DMS 273 (cell line): ENCODE measurements around the gene CBFA2T3.
A peak's percentile ranks its signal among the peaks of the same experiment; 100 is the strongest.

Experiments used
- DNase-seq: peaks from one replicate; lab custom pipeline; 2025; ENCODE audit not compliant: unreplicated experiment; lab: John Stamatoyannopoulos, UW

The CBFA2T3 gene

DNA sequence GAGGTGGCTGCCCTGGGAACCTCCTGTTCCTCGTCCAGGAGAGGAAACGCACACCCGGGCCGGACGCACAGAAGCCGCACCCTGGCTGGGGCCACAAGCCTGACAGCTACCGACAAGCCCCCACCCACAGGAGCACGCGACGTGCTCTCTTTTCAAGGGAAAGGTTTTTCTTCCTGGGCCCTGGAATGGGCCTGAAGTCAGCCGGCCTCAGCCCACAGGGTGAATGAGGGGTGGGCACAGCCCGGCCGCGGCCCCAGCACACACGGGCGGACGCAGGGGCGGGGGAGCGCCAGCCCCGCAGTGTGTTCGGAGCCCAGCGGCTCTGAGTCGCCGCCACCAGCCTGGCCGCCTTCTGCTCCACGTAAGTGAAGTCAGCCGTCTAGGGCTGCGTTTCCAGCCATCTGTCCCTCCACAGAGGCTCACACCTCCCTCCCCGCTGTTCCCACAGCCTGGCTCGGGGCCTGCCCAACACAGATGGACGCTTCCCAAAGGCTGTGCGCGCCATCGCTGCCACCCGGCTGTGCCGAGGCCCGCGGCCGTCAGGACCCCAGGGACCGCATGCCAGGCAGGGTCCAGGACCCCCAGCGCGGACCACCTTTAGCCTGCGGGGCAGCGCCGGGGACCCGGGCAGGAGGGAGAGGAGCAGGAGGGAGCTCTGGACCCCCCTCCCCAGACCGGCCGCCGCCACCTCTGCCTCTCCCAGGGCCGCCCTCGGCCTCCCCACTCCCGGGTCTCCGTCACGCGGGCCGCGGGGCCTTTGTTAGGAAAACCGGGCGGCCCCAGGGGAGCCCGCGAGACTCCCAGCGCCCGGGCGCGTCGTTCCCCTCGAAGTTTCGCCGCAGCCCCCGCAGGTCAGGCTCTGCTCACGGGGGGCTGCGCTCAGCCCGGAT, 36.8 kb downstream of the CBFA2T3 start:
- peak; percentile 97 for DNase-seq

DNA sequence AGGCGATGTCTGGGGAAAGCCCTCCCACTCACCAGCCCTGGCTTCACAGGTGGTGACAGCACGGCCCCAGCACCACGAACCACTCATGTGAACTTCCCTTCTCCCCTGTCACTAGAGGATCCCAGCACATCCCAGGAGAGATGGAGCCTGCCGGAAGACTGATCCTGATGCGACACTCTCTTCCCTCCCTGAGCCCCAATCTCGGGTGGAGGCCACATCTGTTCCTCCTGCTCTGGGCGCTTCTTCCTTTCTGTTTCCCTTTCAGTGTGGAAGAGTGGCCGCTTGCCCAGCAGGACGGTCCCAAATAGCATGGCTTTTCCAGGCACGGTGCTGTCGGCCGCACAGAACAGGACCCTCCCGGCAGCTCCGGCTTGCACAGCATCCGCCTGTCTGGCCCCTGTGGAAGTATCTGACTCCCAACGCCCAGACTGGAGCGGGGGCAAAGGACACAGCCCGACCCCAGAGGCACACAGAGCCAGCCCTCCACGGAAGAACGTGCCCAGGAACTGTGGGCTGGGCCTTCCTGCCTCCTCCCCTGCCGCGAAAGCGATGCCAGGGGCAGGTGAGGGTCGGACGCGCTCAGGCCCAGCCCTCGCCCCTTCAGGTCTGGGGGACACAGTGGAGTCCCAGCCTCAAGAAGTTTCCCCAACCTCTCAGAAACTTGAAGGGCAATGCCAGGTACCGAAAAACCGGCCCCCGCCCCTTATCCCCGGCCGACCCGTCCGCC, 37.6 kb downstream of the CBFA2T3 start:
- DNase-seq = no peak

- no peak for DNase-seq
Observed at GRCh38 chr16:88938777-88939244, 38.2 kb downstream of the CBFA2T3 start.

DNA sequence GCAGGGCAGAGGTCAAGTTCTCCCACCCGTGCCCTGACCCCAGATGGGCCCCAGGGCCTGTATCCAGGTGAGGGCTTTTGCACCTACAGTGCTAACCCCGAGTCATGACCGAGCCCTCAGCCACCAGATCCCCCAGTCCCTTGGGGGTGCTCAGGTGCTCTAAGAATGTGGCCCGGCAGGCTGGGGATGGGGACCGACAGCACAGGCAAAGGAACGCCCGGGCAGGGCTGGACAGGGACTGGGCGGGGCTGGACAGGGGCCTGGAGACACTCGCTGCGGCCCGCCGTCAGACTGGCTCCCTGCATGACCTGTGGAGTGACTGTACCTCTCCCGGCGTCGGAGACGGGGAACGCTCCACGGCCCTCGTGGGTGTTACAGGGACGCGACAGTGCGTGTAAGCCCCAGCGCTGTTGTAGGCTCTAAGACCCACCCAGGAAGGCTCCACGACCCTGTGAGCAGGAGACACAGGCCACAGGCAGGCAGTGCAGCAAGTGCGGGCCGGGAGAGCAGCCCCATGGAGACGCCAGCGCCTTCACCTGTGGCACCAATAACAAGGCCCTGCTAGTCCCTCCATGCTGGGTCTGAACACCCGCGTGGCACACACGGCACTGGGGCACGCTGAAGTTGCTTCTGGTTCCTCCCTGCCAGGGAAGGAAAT, 38.8 kb downstream of the CBFA2T3 start:
- DNase-seq = no peak

GRCh38 chr16:88937206-88937621, 39.8 kb downstream of the CBFA2T3 start:
- DNase-seq = no peak

- peak; percentile 71 for DNase-seq
Observed at GRCh38 chr16:88936556-88937205, 40.3 kb downstream of the CBFA2T3 start.

- DNase-seq = no peak
Observed at GRCh38 chr16:88936008-88936555, 40.9 kb downstream of the CBFA2T3 start.

DNA sequence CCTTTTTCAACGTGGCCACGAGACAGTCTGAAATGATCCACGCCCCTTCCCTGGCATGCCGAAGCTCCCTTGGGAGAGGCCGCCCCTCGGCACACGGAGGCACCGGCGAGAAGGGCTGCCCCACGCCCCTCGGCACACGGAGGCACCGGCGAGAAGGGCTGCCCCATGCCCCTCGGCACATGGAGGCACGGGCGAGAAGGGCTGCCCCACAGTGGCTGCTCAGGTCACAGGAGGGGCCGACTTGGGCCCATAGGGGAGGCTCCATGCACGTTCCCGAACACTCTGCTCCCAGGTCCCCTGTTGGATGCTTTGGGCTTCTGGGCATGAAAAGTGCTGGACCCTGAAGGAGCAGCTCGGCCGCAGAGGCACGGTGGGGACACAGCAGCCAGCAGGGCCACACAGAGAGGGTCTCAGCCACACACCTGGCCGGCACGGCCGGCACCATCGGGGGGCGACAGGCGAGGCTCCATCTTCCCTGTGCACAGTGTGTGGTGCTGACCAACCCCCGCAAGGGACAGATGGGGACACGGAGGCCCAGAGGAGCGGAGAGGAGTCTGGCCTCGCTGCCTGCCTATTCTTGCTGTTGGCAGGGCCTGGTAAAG, 42.8 kb downstream of the CBFA2T3 start:
- DNase-seq = no peak

- DNase-seq = no peak
Observed at GRCh38 chr16:88932929-88933328, 44.1 kb downstream of the CBFA2T3 start.

- no peak for DNase-seq
Observed at GRCh38 chr16:88931936-88932335, 45.1 kb downstream of the CBFA2T3 start.

GRCh38 chr16:88931373-88931900, 45.6 kb downstream of the CBFA2T3 start:
- DNase-seq = no peak

- no peak for DNase-seq
Observed at GRCh38 chr16:88930716-88931115, 46.3 kb downstream of the CBFA2T3 start.

GRCh38 chr16:88929091-88929445, 47.9 kb downstream of the CBFA2T3 start:
- DNase-seq = peak; percentile 82

- peak; percentile 56 for DNase-seq
Observed at GRCh38 chr16:88928405-88929090, 48.5 kb downstream of the CBFA2T3 start.

GRCh38 chr16:88927661-88928060, 49.3 kb downstream of the CBFA2T3 start:
- no peak for DNase-seq

GRCh38 chr16:88927010-88927409, 50.0 kb downstream of the CBFA2T3 start:
- DNase-seq = no peak

DNA sequence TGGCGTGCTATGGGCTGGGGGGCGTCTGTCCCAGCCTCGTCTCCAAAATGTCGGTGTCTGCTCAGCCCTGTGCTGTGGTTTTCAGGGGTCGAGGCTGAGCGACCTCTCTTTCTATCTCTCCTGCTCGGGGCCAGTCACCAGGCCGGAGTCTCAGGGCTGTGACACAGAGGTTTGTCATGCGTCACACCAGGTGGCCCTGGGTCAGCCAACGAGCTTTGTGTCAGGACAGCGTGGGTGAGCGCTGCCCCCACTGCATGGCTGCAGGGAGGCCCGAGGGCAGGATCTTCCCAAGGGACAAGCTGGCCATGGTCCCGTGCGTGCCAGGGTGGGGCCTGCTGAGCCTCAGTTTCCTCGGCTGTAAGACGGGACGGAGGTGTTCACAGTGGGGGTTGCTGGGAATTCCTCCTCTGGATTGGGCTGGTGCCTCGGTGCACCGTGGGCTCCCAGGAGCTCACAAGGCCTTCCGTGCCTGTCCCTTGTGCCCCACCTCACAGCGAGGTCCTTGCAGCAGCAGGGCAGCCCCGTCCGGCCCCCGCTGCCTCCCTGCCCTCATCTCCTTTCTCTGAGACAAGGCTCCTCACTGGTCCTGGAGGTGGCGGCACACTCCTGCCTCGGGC, 50.5 kb downstream of the CBFA2T3 start:
- DNase-seq = no peak

DNA sequence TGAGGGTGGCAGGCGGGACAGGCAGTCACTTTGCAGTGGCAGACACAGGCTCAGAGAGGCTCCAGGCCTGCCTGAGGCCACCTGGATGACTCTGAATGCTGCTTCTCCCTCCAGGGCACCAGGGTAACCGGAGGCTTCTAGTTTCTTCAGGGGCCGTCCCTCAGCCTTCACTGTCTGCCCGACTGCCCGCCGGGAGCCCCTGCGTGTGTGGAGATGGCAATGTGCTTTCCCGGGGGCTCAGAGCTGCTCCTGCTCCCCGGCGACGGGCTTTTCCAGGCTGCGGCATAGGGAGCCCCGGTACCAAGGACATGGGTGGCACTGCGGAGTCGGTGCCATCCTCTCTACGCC, 51.5 kb downstream of the CBFA2T3 start:
- DNase-seq = no peak

GRCh38 chr16:88924834-88925539, 52.0 kb downstream of the CBFA2T3 start:
- DNase-seq = peak; percentile 97
